Measurements from ENCODE around the gene SNRNP200.

The SNRNP200 gene

DNA sequence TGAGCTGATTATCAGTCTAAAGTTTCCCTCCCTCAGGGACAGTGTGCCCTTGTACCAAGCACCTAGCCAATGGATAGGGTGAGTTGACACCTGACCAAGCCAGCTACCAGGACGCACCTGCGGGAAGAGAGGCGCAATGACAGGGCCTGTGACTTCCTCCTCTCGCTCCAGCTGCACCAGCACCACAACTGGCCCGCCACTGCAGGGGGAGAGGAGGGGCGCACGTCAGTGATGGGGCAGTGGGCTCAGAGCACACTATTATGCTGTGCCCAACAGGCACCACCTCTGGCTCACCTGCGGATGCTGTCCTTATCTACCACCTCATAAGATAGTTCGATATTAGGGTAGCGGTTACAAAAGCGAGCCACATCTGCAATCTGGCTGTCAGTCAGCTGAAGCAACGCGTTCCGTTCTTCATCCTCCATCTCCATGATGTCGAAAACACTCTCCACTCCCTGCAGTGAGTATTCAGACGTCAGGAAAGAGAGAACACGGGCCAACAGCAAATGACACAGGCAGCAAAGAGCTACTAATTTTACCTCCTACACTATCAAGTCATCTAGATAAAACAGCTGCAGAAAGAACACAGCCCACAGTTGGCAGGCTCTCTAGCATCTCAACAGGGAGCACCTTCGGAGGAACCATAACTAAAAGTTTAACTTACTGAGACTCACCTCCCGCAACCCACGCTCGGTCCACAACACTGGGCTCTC lies 28.4 kb downstream of the SNRNP200 start:
- Histone ChIP-seq H3K4me1 (ENCODE audit: control insufficient read depth in 1 of 2, insufficient read depth in 2 of 2, low read length in 2 of 2) (no peaks in the 10 kb centered on the region), H3K9me3 (ENCODE audit: insufficient read depth, low read depth, low read length) (peaks cover 2% of the 10 kb centered on the region), H3K27ac (ENCODE audit: low read depth, low read length) (no peak overlapping the region), H2BK120ac (ENCODE audit: insufficient read depth, low read length, poor library complexity) (no peak overlapping the region), H3K9ac (ENCODE audit: low read length) (no peak overlapping the region), H3K14ac (ENCODE audit: low read length) (no peak overlapping the region), H3K4me2 (ENCODE audit: low read length) (no peak overlapping the region), H2BK12ac (ENCODE audit: low read length) (no peak overlapping the region), H2AFZ (ENCODE audit: insufficient read depth, low read length, poor library complexity) (no peak overlapping the region), H3K4me3 (ENCODE audit: low read depth, low read length) (no peak overlapping the region), H4K8ac (ENCODE audit: low read depth, low read length) (no peak overlapping the region), H3K23ac (ENCODE audit: low read length) (no peak overlapping the region), H2BK5ac (ENCODE audit: low read depth, low read length, poor library complexity) (no peak overlapping the region), H3K27me3 (ENCODE audit: insufficient read depth, low read length) (no peaks in the 10 kb centered on the region), H3K79me1 (ENCODE audit: low read length) (no peaks in the 10 kb centered on the region), H3K36me3 (ENCODE audit: control insufficient read depth in 1 of 2, insufficient read depth in 2 of 2, low read length in 2 of 2) (peaks cover 58 to 66% of the 10 kb centered on the region in 2 experiments), H4K12ac (ENCODE audit: low read depth, low read length) (no peak overlapping the region), H3K18ac (ENCODE audit: low read length) (no peak overlapping the region), H2AK5ac (ENCODE audit: low read length) (no peak overlapping the region), H3K4ac (ENCODE audit: low read depth, low read length) (no peak overlapping the region), H3K79me2 (ENCODE audit: control insufficient read depth, insufficient read depth, low read length, poor library complexity) (no peaks in the 10 kb centered on the region), H4K91ac (ENCODE audit: low read depth, low read length) (no peak overlapping the region)
- DNase-seq: no peak
- WGBS (ENCODE audit: extremely low coverage, insufficient coverage, insufficient read length): no CpG with 5 or more reads among the region's 21 CpGs

DNA sequence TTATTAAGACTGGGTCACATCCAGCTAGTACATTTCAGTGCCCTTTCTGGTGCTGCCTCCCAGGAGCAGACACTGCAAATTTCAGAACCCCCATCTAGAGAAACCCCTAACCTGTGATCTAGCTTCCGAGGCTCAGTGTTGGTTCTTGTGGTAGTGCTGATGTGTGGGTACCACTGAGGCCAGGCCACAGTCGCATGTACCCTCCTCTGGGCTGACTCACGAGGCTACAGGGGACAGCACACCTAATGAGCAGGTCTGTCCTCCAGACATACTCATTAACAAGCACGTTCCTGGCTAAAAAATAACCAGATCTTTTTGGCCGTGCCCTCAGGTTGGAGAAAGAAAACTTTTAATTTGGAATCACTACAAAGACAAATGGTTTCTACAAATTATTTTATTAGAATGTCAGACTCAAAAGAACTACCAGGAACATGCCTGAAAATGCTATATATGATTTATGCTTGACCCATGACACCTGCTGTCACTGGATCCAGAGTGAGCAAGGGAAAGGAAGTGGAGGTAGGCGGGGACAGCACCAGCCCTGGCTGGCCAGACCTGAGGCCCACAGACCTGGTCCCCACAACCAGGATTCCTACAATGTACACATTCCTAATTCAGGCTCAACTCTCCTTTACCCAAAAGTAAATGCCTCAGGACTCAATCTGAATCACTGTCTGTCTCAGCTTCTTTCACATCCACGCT lies 30.8 kb downstream of the SNRNP200 start:
- Histone ChIP-seq H2BK120ac (ENCODE audit: insufficient read depth, low read length, poor library complexity) (no peak overlapping the region), H4K12ac (ENCODE audit: low read depth, low read length) (no peak overlapping the region), H3K4ac (ENCODE audit: low read depth, low read length) (no peak overlapping the region), H3K4me3 (ENCODE audit: low read depth, low read length) (no peak overlapping the region), H3K14ac (ENCODE audit: low read length) (no peak overlapping the region), H3K23ac (ENCODE audit: low read length) (no peak overlapping the region), H3K27ac (ENCODE audit: low read depth, low read length) (no peak overlapping the region), H3K27me3 (ENCODE audit: insufficient read depth, low read length) (no peaks in the 10 kb centered on the region), H3K4me2 (ENCODE audit: low read length) (no peak overlapping the region), H3K4me1 (ENCODE audit: control insufficient read depth in 1 of 2, insufficient read depth in 2 of 2, low read length in 2 of 2) (no peaks in the 10 kb centered on the region), H3K79me2 (ENCODE audit: control insufficient read depth, insufficient read depth, low read length, poor library complexity) (no peaks in the 10 kb centered on the region), H3K9ac (ENCODE audit: low read length) (no peak overlapping the region), H2BK5ac (ENCODE audit: low read depth, low read length, poor library complexity) (no peak overlapping the region), H3K18ac (ENCODE audit: low read length) (no peak overlapping the region), H4K91ac (ENCODE audit: low read depth, low read length) (no peak overlapping the region), H3K9me3 (ENCODE audit: insufficient read depth, low read depth, low read length) (peaks cover 2% of the 10 kb centered on the region), H4K8ac (ENCODE audit: low read depth, low read length) (no peak overlapping the region), H2BK12ac (ENCODE audit: low read length) (no peak overlapping the region), H2AK5ac (ENCODE audit: low read length) (no peak overlapping the region), H3K36me3 (ENCODE audit: control insufficient read depth in 1 of 2, insufficient read depth in 2 of 2, low read length in 2 of 2) (peaks cover 47 to 58% of the 10 kb centered on the region in 2 experiments), H2AFZ (ENCODE audit: insufficient read depth, low read length, poor library complexity) (no peak overlapping the region), H3K79me1 (ENCODE audit: low read length) (no peaks in the 10 kb centered on the region)
- DNase-seq: no peak
- WGBS (ENCODE audit: extremely low coverage, insufficient coverage, insufficient read length): no CpG with 5 or more reads among the region's 7 CpGs

DNA sequence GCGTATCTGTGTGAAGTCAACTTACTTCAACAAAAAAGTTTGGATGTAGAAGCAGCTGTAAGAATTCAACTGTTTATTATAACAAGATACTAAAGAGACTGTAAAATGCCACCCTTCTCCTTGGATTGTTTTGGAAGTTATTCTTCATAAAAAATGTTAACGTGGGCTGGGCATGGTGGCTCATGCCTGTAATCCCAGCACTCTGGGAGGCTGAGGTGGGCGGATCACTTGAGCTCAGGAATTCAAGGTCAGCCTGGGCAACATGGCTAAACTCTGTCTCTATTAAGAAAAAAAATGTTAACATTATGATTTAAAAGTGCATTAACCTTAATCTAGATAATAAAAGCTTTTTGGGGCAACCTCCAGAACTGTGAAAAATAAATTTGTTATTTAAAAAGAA lies 31.6 kb downstream of the SNRNP200 start:
- Histone ChIP-seq H3K4me1 (ENCODE audit: control insufficient read depth in 1 of 2, insufficient read depth in 2 of 2, low read length in 2 of 2) (no peaks in the 10 kb centered on the region), H4K8ac (ENCODE audit: low read depth, low read length) (no peak overlapping the region), H3K4ac (ENCODE audit: low read depth, low read length) (no peak overlapping the region), H2AK5ac (ENCODE audit: low read length) (no peak overlapping the region), H3K36me3 (ENCODE audit: control insufficient read depth in 1 of 2, insufficient read depth in 2 of 2, low read length in 2 of 2) (peaks cover 48 to 58% of the 10 kb centered on the region in 2 experiments), H2BK12ac (ENCODE audit: low read length) (no peak overlapping the region), H3K4me3 (ENCODE audit: low read depth, low read length) (no peak overlapping the region), H3K9me3 (ENCODE audit: insufficient read depth, low read depth, low read length) (peaks cover 2% of the 10 kb centered on the region), H4K12ac (ENCODE audit: low read depth, low read length) (no peak overlapping the region), H3K4me2 (ENCODE audit: low read length) (no peak overlapping the region), H2AFZ (ENCODE audit: insufficient read depth, low read length, poor library complexity) (no peak overlapping the region), H3K18ac (ENCODE audit: low read length) (no peak overlapping the region), H3K14ac (ENCODE audit: low read length) (no peak overlapping the region), H3K79me1 (ENCODE audit: low read length) (no peaks in the 10 kb centered on the region), H3K9ac (ENCODE audit: low read length) (no peak overlapping the region), H4K91ac (ENCODE audit: low read depth, low read length) (no peak overlapping the region), H2BK5ac (ENCODE audit: low read depth, low read length, poor library complexity) (no peak overlapping the region), H3K23ac (ENCODE audit: low read length) (no peak overlapping the region), H3K27ac (ENCODE audit: low read depth, low read length) (no peak overlapping the region), H3K27me3 (ENCODE audit: insufficient read depth, low read length) (no peaks in the 10 kb centered on the region), H2BK120ac (ENCODE audit: insufficient read depth, low read length, poor library complexity) (no peak overlapping the region), H3K79me2 (ENCODE audit: control insufficient read depth, insufficient read depth, low read length, poor library complexity) (no peaks in the 10 kb centered on the region)
- no CpG with 5 or more reads among the region's 3 CpGs for WGBS (ENCODE audit: extremely low coverage, insufficient coverage, insufficient read length)
- no peak for DNase-seq

DNA sequence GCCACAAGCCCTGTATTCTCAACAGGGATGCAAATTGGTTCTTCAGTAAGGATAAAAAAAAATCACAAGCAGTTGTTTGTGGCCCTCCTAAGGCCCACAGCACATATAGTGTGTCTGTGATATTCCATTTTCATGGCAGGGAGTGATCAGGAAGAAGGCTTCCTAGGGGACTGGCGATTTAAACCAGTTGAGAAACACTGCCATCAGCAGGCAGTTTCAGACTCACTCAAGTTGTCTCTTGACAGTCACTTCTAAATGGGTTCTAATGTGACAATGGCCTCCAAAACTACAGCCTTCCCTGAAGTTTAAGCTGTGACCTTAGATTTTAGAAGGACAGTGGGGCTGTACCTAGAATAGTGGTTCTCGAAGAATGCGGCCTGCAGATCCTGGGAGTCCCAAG lies 33.4 kb downstream of the SNRNP200 start:
- H3K9me3 ChIP-seq (ENCODE audit: insufficient read depth, low read depth, low read length): peaks cover 2% of the 10 kb centered on the region
- WGBS (ENCODE audit: extremely low coverage, insufficient coverage, insufficient read length): no CpG with 5 or more reads among the region's 3 CpGs

More for the DNA sequence above, 33.4 kb downstream of the SNRNP200 start:
- no peaks in the 10 kb centered on the region for H3K79me1 ChIP-seq (ENCODE audit: low read length)
- no peak overlapping the region for H3K27ac ChIP-seq (ENCODE audit: low read depth, low read length)
- H3K4me2 ChIP-seq (ENCODE audit: low read length): no peak overlapping the region
- H2BK120ac ChIP-seq (ENCODE audit: insufficient read depth, low read length, poor library complexity): no peak overlapping the region
- no peak overlapping the region for H2AK5ac ChIP-seq (ENCODE audit: low read length)
- H2BK5ac ChIP-seq (ENCODE audit: low read depth, low read length, poor library complexity): no peak overlapping the region
- H3K9ac ChIP-seq (ENCODE audit: low read length): no peak overlapping the region
- no peak overlapping the region for H2BK12ac ChIP-seq (ENCODE audit: low read length)
- DNase-seq: no peak
- H3K27me3 ChIP-seq (ENCODE audit: insufficient read depth, low read length): no peaks in the 10 kb centered on the region
- no peak overlapping the region for H3K14ac ChIP-seq (ENCODE audit: low read length)
- H3K18ac ChIP-seq (ENCODE audit: low read length): no peak overlapping the region
- no peak overlapping the region for H4K8ac ChIP-seq (ENCODE audit: low read depth, low read length)
- no peaks in the 10 kb centered on the region for H3K79me2 ChIP-seq (ENCODE audit: control insufficient read depth, insufficient read depth, low read length, poor library complexity)
- H4K12ac ChIP-seq (ENCODE audit: low read depth, low read length): no peak overlapping the region
- H3K4me3 ChIP-seq (ENCODE audit: low read depth, low read length): no peak overlapping the region
- peaks cover 40 to 53% of the 10 kb centered on the region in 2 experiments for H3K36me3 ChIP-seq (ENCODE audit: control insufficient read depth in 1 of 2, insufficient read depth in 2 of 2, low read length in 2 of 2)
- no peak overlapping the region for H3K23ac ChIP-seq (ENCODE audit: low read length)
- H4K91ac ChIP-seq (ENCODE audit: low read depth, low read length): no peak overlapping the region
- H3K4ac ChIP-seq (ENCODE audit: low read depth, low read length): no peak overlapping the region
- peaks cover 0 to 2% of the 10 kb centered on the region in 2 experiments for H3K4me1 ChIP-seq (ENCODE audit: control insufficient read depth in 1 of 2, insufficient read depth in 2 of 2, low read length in 2 of 2)
- H2AFZ ChIP-seq (ENCODE audit: insufficient read depth, low read length, poor library complexity): no peak overlapping the region
